ENCODE data around the gene FXR1. TPM values are rescaled to one million over a fixed set of nuclear protein-coding genes. Genes with fewer than 3 reads are reported as not detected.

The FXR1 gene
- total RNA-seq, 1 experiment from 2014 or later: 133 TPM

- Histone ChIP-seq H3K9me2 (replicated peaks; ENCODE audit: low read length) (no peaks in the 10 kb centered on the region), H3K79me2 (ENCODE audit: low read length) (no peaks in the 10 kb centered on the region), H2AFZ (ENCODE audit: low read length) (no peak overlapping the region), H3K4me3 (ENCODE audit: low read length) (no peak overlapping the region), H3K9me3 (ENCODE audit: low read length) (no peaks in the 10 kb centered on the region), H3K27ac (ENCODE audit: low read length) (no peak overlapping the region), H4K20me1 (ENCODE audit: low read length) (no peaks in the 10 kb centered on the region), H3F3A (ENCODE audit: low read length, unreplicated experiment) (no peaks in the 10 kb centered on the region), H3K36me3 (ENCODE audit: low read depth, low read length) (no peaks in the 10 kb centered on the region), H3K9ac (ENCODE audit: low read length) (no peak overlapping the region), H3K27me3 (ENCODE audit: low read length) (0 out of 2 replicates have a peak, but pooled peaks cover 18% of the 10 kb centered on the region), H3K4me2 (ENCODE audit: low read length) (no peak overlapping the region), H3K4me1 (ENCODE audit: insufficient read depth, low read length) (no peaks in the 10 kb centered on the region)
- DNase-seq (no peak), ATAC-seq (no peak)
- ChIA-PET POLR2A (ENCODE audit: unreplicated experiment) (no interaction called here), CTCF (no interaction called here)
- TF ChIP-seq EZH2phosphoT487 (IDR thresholded peaks at IDR 0.05; ENCODE audit: borderline replicate concordance, low read length): no peak
- TF ChIP-seq CTCF (conservative IDR thresholded peaks at IDR 0.05; ENCODE audit: low read depth, low read length): no peak
- no peak for TF ChIP-seq EZH2 (IDR thresholded peaks at IDR 0.05; ENCODE audit: low read length, unreplicated experiment)
- BruUV-seq (replicated peaks): no TSS peak
- intact Hi-C loops (cut with micrococcal nuclease): no loop called here
Observed at GRCh38 chr3:181017690-181018089, 105.2 kb downstream of the FXR1 start.

DNA sequence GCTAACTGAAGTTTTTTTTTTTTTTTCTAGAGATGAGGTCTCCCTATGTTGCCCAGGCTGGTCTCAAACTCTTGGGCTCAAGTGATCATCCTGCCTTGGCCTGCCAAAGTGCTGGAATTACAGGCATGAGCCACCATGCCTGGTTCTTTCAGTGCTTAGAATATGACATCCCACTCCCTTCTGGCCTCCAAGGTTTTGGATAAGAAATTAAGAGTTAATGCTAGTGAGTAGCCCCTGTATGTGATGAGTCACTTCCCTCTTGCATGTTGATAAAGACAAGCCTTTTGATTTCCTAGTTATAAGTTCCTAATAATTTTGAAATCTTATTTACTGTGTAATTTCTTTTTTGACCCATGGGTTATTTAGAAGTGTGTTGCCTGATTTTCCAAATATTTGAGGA lies 112.7 kb downstream of the FXR1 start:
- no peaks in the 10 kb centered on the region for H3K4me1 ChIP-seq (ENCODE audit: insufficient read depth, low read length)
- H3K36me3 ChIP-seq (ENCODE audit: low read depth, low read length): no peaks in the 10 kb centered on the region
- no peak overlapping the region for H3K4me3 ChIP-seq (ENCODE audit: low read length)
- no peak overlapping the region for H3K9ac ChIP-seq (ENCODE audit: low read length)
- H3K9me2 ChIP-seq (replicated peaks; ENCODE audit: low read length): no peaks in the 10 kb centered on the region
- CTCF ChIA-PET: no interaction called here
- POLR2A ChIA-PET (ENCODE audit: unreplicated experiment): no interaction called here
- no peaks in the 10 kb centered on the region for H3K9me3 ChIP-seq (ENCODE audit: low read length)
- H2AFZ ChIP-seq (ENCODE audit: low read length): no peak overlapping the region
- H3K4me2 ChIP-seq (ENCODE audit: low read length): no peak overlapping the region
- intact Hi-C loops (cut with micrococcal nuclease): no loop called here
- no peak for TF ChIP-seq EZH2 (IDR thresholded peaks at IDR 0.05; ENCODE audit: low read length, unreplicated experiment)
- no peak for TF ChIP-seq CTCF (conservative IDR thresholded peaks at IDR 0.05; ENCODE audit: low read depth, low read length)
- no peak for TF ChIP-seq EZH2phosphoT487 (IDR thresholded peaks at IDR 0.05; ENCODE audit: borderline replicate concordance, low read length)
- no TSS peak for BruUV-seq (replicated peaks)
- no peaks in the 10 kb centered on the region for H3K27me3 ChIP-seq (ENCODE audit: low read length)
- H3K79me2 ChIP-seq (ENCODE audit: low read length): no peaks in the 10 kb centered on the region
- H3F3A ChIP-seq (ENCODE audit: low read length, unreplicated experiment): no peaks in the 10 kb centered on the region
- H3K27ac ChIP-seq (ENCODE audit: low read length): no peak overlapping the region
- H4K20me1 ChIP-seq (ENCODE audit: low read length): no peaks in the 10 kb centered on the region
- ATAC-seq (no peak), DNase-seq (no peak)

- ChIA-PET POLR2A (ENCODE audit: unreplicated experiment) (interaction anchor here (0.6 kb wide), 1 partner anchor 16 kb away, joined by 4 read pairs; no protein-coding TSS in a partner anchor), CTCF (interaction anchor here (0.7 kb wide), 1 partner anchor 670 kb away, joined by 3 read pairs; no protein-coding TSS in a partner anchor)
- Histone ChIP-seq H3K27ac (ENCODE audit: low read length) (no peak overlapping the region), H3K36me3 (ENCODE audit: low read depth, low read length) (no peaks in the 10 kb centered on the region), H3F3A (ENCODE audit: low read length, unreplicated experiment) (no peaks in the 10 kb centered on the region), H3K27me3 (ENCODE audit: low read length) (peaks cover 7% of the 10 kb centered on the region; the same call in 1 of the 2 replicates), H3K9me2 (replicated peaks; ENCODE audit: low read length) (no peaks in the 10 kb centered on the region), H3K79me2 (ENCODE audit: low read length) (no peaks in the 10 kb centered on the region), H4K20me1 (ENCODE audit: low read length) (no peaks in the 10 kb centered on the region), H3K9ac (ENCODE audit: low read length) (no peak overlapping the region), H2AFZ (ENCODE audit: low read length) (no peak overlapping the region), H3K4me1 (ENCODE audit: insufficient read depth, low read length) (no peaks in the 10 kb centered on the region), H3K4me2 (ENCODE audit: low read length) (no peak overlapping the region), H3K9me3 (ENCODE audit: low read length) (no peaks in the 10 kb centered on the region), H3K4me3 (ENCODE audit: low read length) (no peak overlapping the region)
- TF ChIP-seq CTCF (conservative IDR thresholded peaks at IDR 0.05; ENCODE audit: low read depth, low read length): no peak
- TF ChIP-seq EZH2phosphoT487 (IDR thresholded peaks at IDR 0.05; ENCODE audit: borderline replicate concordance, low read length): no peak
- TF ChIP-seq EZH2 (IDR thresholded peaks at IDR 0.05; ENCODE audit: low read length, unreplicated experiment): no peak
- DNase-seq: no peak
- no TSS peak for BruUV-seq (replicated peaks)
- intact Hi-C loops (cut with micrococcal nuclease): no loop called here
- no peak for ATAC-seq
Observed at GRCh38 chr3:181030948-181031347, 118.5 kb downstream of the FXR1 start.

Other genes starting within 250 kb of the FXR1 start
- 0.04 TPM in 1 of 2 replicates, not detected in the other for gene CCDC39, start 233.2 kb upstream of the FXR1 start, total RNA-seq (2014; rRNA removed)
- gene DNAJC19, start 77.1 kb downstream of the FXR1 start, total RNA-seq (2014; rRNA removed): 34.2 and 41.5 TPM in 2 replicates

Data from PC-3 (cell line).